Hepatocyte (in vitro differentiated cells): Measurements from ENCODE around the gene EPC2.

Experiments
- CTCF ChIP-seq: fragments of 200-600 bp; sonication (generic); IDR thresholded peaks from 2 replicates; pipeline ENCODE4 v1.5.1; 2016; ENCODE audit warnings: antibody characterized with exemption, mild to moderate bottlenecking; ENCODE audit not compliant: poor library complexity
- EZH2 ChIP-seq: fragments of 200-600 bp; sonication (generic); IDR thresholded peaks from 2 replicates; pipeline ENCODE4 v1.6.1; 2016; ENCODE audit warnings: antibody characterized with exemption, mild to moderate bottlenecking, borderline replicate concordance
- EZH2phosphoT487 ChIP-seq: fragments of 200-600 bp; sonication (generic); IDR thresholded peaks from one replicate; pipeline ENCODE4 v1.6.1; 2018; ENCODE audit warnings: antibody characterized with exemption, mild to moderate bottlenecking, low read depth, moderate library complexity; ENCODE audit not compliant: unreplicated experiment, severe bottlenecking

- no peak for TF ChIP-seq CTCF
- TF ChIP-seq EZH2 = no peak
- TF ChIP-seq EZH2phosphoT487 = no peak
These were observed 158.1 kb downstream of the EPC2 start for GRCh38 chr2:148802448-148803220.
